IMR-90 (cell line): Measurements from ENCODE around the gene UGT1A10. TPM values are rescaled to one million over a fixed set of nuclear protein-coding genes. Genes with fewer than 3 reads are reported as not detected.
"Not testable (repeated sequence)": the region's sequence is repeated elsewhere in the genome, so short reads cannot be mapped to it uniquely, and the experiment has no call there.

Experiments
- ATAC-seq: fragments of 200-7000 bp; cut with Tn5 transposase; 2 replicates; pipeline ENCODE4 v1.9.1; 2020; ENCODE audit warnings: low read depth, mild to moderate bottlenecking, moderate library complexity
- BruUV-seq: library from RNA; stranded (reverse); fragments of 400-500 nt; replicated peaks from 2 replicates; lab custom pipeline; 2021; lab: Mats Ljungman, UMichigan
- CTCF ChIA-PET: fragments of 300-600 bp; formaldehyde crosslinking; extraction: SDS; loops from one replicate; lab custom pipeline; 2021; ENCODE audit warnings: antibody characterized with exemption; lab: Yijun Ruan, JAX
- POLR2A ChIA-PET: fragments of 300-600 bp; sonication (Branson Sonifier 250); formaldehyde crosslinking; loops from one replicate; lab custom pipeline; 2022; ENCODE audit warnings: antibody characterized with exemption; ENCODE audit not compliant: unreplicated experiment; lab: Charles Lee
- DNase-seq: peaks from one replicate; pipeline ENCODE4 v3.0.0; 2013
- H2AFZ ChIP-seq: replicated peaks from 2 replicates; pipeline ENCODE3; 2013; ENCODE audit warnings: low read length, mild to moderate bottlenecking; ENCODE audit not compliant: poor library complexity
- H2AK5ac ChIP-seq: 2 replicates; pipeline ENCODE4 v1.6.1; 2013; ENCODE audit warnings: low read depth, low read length, inconsistent platforms
- H2AK9ac ChIP-seq: replicated peaks from 2 replicates; pipeline ENCODE3; 2013; ENCODE audit warnings: mild to moderate bottlenecking, low read depth, low read length, moderate library complexity; ENCODE audit not compliant: poor library complexity
- H2BK120ac ChIP-seq: 2 replicates; pipeline ENCODE4 v1.6.1; 2013; ENCODE audit warnings: low read depth, low read length, inconsistent platforms
- H2BK15ac ChIP-seq: 3 replicates; pipeline ENCODE4 v1.6.1; 2013; ENCODE audit warnings: low read depth, low read length, inconsistent platforms
- H2BK20ac ChIP-seq: 2 replicates; pipeline ENCODE4 v1.6.1; 2013; ENCODE audit warnings: low read depth, mild to moderate bottlenecking, inconsistent platforms, low read length, moderate library complexity
- H2BK5ac ChIP-seq: 2 replicates; pipeline ENCODE4 v1.6.1; 2013; ENCODE audit warnings: mild to moderate bottlenecking, low read depth, low read length, inconsistent platforms; ENCODE audit not compliant: poor library complexity, severe bottlenecking
- H3K14ac ChIP-seq: replicated peaks from 2 replicates; pipeline ENCODE4 v1.6.1; 2013; ENCODE audit warnings: low read depth, low read length, inconsistent platforms
- H3K18ac ChIP-seq: 2 replicates; pipeline ENCODE4 v1.6.1; 2013; ENCODE audit warnings: low read depth, low read length, control low read depth
- H3K23ac ChIP-seq: 2 replicates; pipeline ENCODE4 v1.6.1; 2013; ENCODE audit warnings: low read depth, low read length, inconsistent platforms
- H3K27ac ChIP-seq: 2 replicates; pipeline ENCODE4 v1.5.1; 2013; ENCODE audit warnings: mild to moderate bottlenecking, control low read depth, low read length; ENCODE audit not compliant: insufficient read depth
- H3K27me3 ChIP-seq: 2 replicates; pipeline ENCODE4 v1.6.1; 2013; ENCODE audit warnings: low read length; ENCODE audit not compliant: control insufficient read depth, insufficient read depth
- H3K36me3 ChIP-seq: 2 replicates; pipeline ENCODE4 v1.6.1; 2013; ENCODE audit warnings: low read length, mixed read lengths; ENCODE audit not compliant: control insufficient read depth, insufficient read depth
- H3K4ac ChIP-seq: 2 replicates; pipeline ENCODE4 v1.6.1; 2013; ENCODE audit warnings: low read depth, low read length, inconsistent platforms
- H3K4me1 ChIP-seq: 2 replicates; pipeline ENCODE4 v1.6.1; 2013; ENCODE audit warnings: low read length, mixed read lengths; ENCODE audit not compliant: control insufficient read depth, insufficient read depth
- H3K4me2 ChIP-seq: 2 replicates; pipeline ENCODE4 v1.6.1; 2013; ENCODE audit warnings: low read depth, mild to moderate bottlenecking, control low read depth, low read length, moderate library complexity
- H3K4me3 ChIP-seq: 2 replicates; pipeline ENCODE4 v1.5.1; 2013; ENCODE audit warnings: low read depth, mild to moderate bottlenecking, control low read depth, low read length, moderate library complexity; ENCODE audit not compliant: insufficient read depth
- H3K56ac ChIP-seq: 2 replicates; pipeline ENCODE4 v1.6.1; 2013; ENCODE audit warnings: low read length, inconsistent platforms; ENCODE audit not compliant: insufficient read depth; ENCODE audit errors: extremely low read depth
- H3K79me1 ChIP-seq, 2 experiments: 2 replicates each; pipeline ENCODE4 v1.6.1; 2013; ENCODE audit warnings: low read length in 2 of 2, inconsistent platforms in 1 of 2, low read depth in 1 of 2
- H3K9ac ChIP-seq: 2 replicates; pipeline ENCODE4 v1.6.1; 2013; ENCODE audit warnings: low read depth, low read length, control low read depth
- H3K9me1 ChIP-seq: 2 replicates; pipeline ENCODE4 v1.6.1; 2013; ENCODE audit warnings: low read length, inconsistent platforms; ENCODE audit not compliant: insufficient read depth
- H3K9me3 ChIP-seq: 2 replicates; pipeline ENCODE4 v1.6.1; 2013; ENCODE audit warnings: low read length; ENCODE audit not compliant: control insufficient read depth, insufficient read depth
- H4K20me1 ChIP-seq: 2 replicates; pipeline ENCODE4 v1.6.1; 2013; ENCODE audit warnings: low read length, inconsistent platforms; ENCODE audit not compliant: insufficient read depth
- H4K5ac ChIP-seq: 2 replicates; pipeline ENCODE4 v1.6.1; 2013; ENCODE audit warnings: mild to moderate bottlenecking, low read depth, low read length, control low read depth
- H4K8ac ChIP-seq, 2 experiments: 2 replicates each; pipeline ENCODE4 v1.6.1; 2013; ENCODE audit warnings: low read depth in 2 of 2, low read length in 2 of 2, control low read depth in 1 of 2, inconsistent platforms in 1 of 2
- H4K91ac ChIP-seq: 2 replicates; pipeline ENCODE4 v1.6.1; 2013; ENCODE audit warnings: low read depth, low read length, inconsistent platforms; ENCODE audit not compliant: insufficient read depth
- CHD1 ChIP-seq: IDR thresholded peaks from 2 replicates; pipeline ENCODE4 v1.6.1; 2012; ENCODE audit warnings: low read depth, low read length, improper control_type of control experiment
- FOS ChIP-seq: fragments of 150-350 bp; IDR thresholded peaks from 2 replicates; pipeline ENCODE4 v1.6.1; 2016; ENCODE audit warnings: low read depth, low read length
- RFX5 ChIP-seq: IDR thresholded peaks from 2 replicates; pipeline ENCODE4 v1.8.0; 2012; ENCODE audit warnings: low read depth, mild to moderate bottlenecking, low read length, moderate library complexity
- WGBS, 2 experiments: methylation state at CpG; one replicate each; pipeline versions ENCODE4 v1.1.5 to v1.1.7; 2013; ENCODE audit warnings: missing lambda C conversion rate in 2 of 2; ENCODE audit not compliant: insufficient read length in 1 of 2; ENCODE audit errors: extremely low coverage in 2 of 2; 5-methylcytosine and 5-hydroxymethylcytosine counted together
- dilution Hi-C: fragments of 300-500 bp; cut with HindIII; formaldehyde crosslinking; loops from one replicate; pipeline ENCODE4 v1.14.3; 2018; ENCODE audit warnings: low sequenced_read_pairs; ENCODE audit not compliant: unreplicated experiment
- in situ Hi-C: fragments of 300-500 bp; cut with MboI; formaldehyde crosslinking; loops from 3 replicates; pipeline ENCODE4 v1.14.3; 2019; ENCODE audit warnings: low sequenced_read_pairs, inconsistent platforms, mixed read lengths
- intact Hi-C: fragments of 100-400 bp; cut with micrococcal nuclease; formaldehyde crosslinking; loops from 2 replicates; pipeline ENCODE4 v1.10.0; 2022
- polyA plus RNA-seq, 3 experiments: library from polyadenylated mRNA; depleted of rRNA; stranded (reverse); fragments of >200 nt; gene quantifications; 2 replicates each; pipeline ENCODE4 v1.2.3, GENCODE V29; 2012; ENCODE audit warnings: low replicate concordance in 1 of 3
- total RNA-seq: library from RNA; depleted of rRNA; stranded (reverse); fragments of >200 nt; gene quantifications from 2 replicates; pipeline ENCODE4 v1.2.3, GENCODE V29; 2012

UGT1A10 gene
- total and polyA plus RNA-seq, 2 of the 4 experiments (the other 2 are of a cell fraction) = not detected

GRCh38 chr2:233620204-233620603 is 16.0 kb upstream of the UGT1A10 start:
- no peak overlapping the region for H3K9ac ChIP-seq
- H3K4ac ChIP-seq = no peak overlapping the region
- ChIA-PET CTCF (no interaction called here), POLR2A (no interaction called here)
- whole genome bisulfite sequencing, 2 experiments = no CpG with 5 or more reads among the region's 4 CpGs
- no peak overlapping the region for H3K4me3 ChIP-seq
- in situ Hi-C loops = no loop called here
- H2AFZ ChIP-seq = no peak overlapping the region
- no peak overlapping the region for H4K5ac ChIP-seq
- no peak overlapping the region for H3K56ac ChIP-seq
- H3K23ac ChIP-seq = no peak overlapping the region
- H4K91ac ChIP-seq = no peak overlapping the region
- no peak overlapping the region for H2AK5ac ChIP-seq
- BruUV-seq = no TSS peak
- intact Hi-C loops = no loop called here
- H2BK15ac ChIP-seq = no peak overlapping the region
- no peak overlapping the region for H2BK5ac ChIP-seq
- no peaks in the 10 kb centered on the region for H3K9me1 ChIP-seq
- ATAC-seq (no peak), DNase-seq (no peak)
- TF ChIP-seq CHD1 (no peak), RFX5 (no peak), FOS (no peak)
- no peak overlapping the region for H3K18ac ChIP-seq
- no peak overlapping the region for H3K14ac ChIP-seq
- H3K27me3 ChIP-seq = no peaks in the 10 kb centered on the region; the same call in 1 of the 2 replicates
- H4K20me1 ChIP-seq = no peaks in the 10 kb centered on the region
- no peak overlapping the region for H2BK120ac ChIP-seq
- no peaks in the 10 kb centered on the region for H3K36me3 ChIP-seq
- no peaks in the 10 kb centered on the region for H3K79me1 ChIP-seq
- H2AK9ac ChIP-seq = no peak overlapping the region
- no peak overlapping the region for H4K8ac ChIP-seq
- no peak overlapping the region for H3K27ac ChIP-seq
- H3K4me1 ChIP-seq = no peaks in the 10 kb centered on the region
- H2BK20ac ChIP-seq = no peak overlapping the region
- no peaks in the 10 kb centered on the region for H3K9me3 ChIP-seq
- no peak overlapping the region for H3K4me2 ChIP-seq
- dilution Hi-C loops = no loop called here

- H3K9me1 ChIP-seq, H3K4ac ChIP-seq, ATAC-seq, H2BK15ac ChIP-seq, dilution Hi-C loops, H3K4me1 ChIP-seq, H3K27me3 ChIP-seq, H2BK20ac ChIP-seq, H3K79me1 ChIP-seq, H4K8ac ChIP-seq, H3K9ac ChIP-seq, H3K4me2 ChIP-seq, H2AK5ac ChIP-seq, H4K5ac ChIP-seq, CTCF ChIA-PET, H2BK120ac ChIP-seq, H4K91ac ChIP-seq, in situ Hi-C loops, H2BK5ac ChIP-seq, H3K56ac ChIP-seq, POLR2A ChIA-PET, H3K18ac ChIP-seq, H3K36me3 ChIP-seq, H2AK9ac ChIP-seq, DNase-seq, H3K9me3 ChIP-seq, BruUV-seq, H3K4me3 ChIP-seq, H3K14ac ChIP-seq, H4K20me1 ChIP-seq, H3K27ac ChIP-seq, H3K23ac ChIP-seq, intact Hi-C loops, H2AFZ ChIP-seq: not testable (repeated sequence)
- no CpG with 5 or more reads among the region's 5 CpGs for WGBS, 2 experiments
Observed at GRCh38 chr2:233621863-233622262, 14.4 kb upstream of the UGT1A10 start.
